Stimulated activated CD4-positive, alpha-beta T cell treated with anti-CD3 and anti-CD28 coated beads, Interleukin-4, amount 100 ng/mL, for 48 hours (primary cell): ENCODE results near the gene IL17RD.

Source experiments
- DNase-seq, 2 donors: peaks; one replicate each; pipeline ENCODE4 v3.0.0-alpha.2; 2020; ENCODE audit warnings: low read depth in 2 of 2

IL17RD gene

DNA sequence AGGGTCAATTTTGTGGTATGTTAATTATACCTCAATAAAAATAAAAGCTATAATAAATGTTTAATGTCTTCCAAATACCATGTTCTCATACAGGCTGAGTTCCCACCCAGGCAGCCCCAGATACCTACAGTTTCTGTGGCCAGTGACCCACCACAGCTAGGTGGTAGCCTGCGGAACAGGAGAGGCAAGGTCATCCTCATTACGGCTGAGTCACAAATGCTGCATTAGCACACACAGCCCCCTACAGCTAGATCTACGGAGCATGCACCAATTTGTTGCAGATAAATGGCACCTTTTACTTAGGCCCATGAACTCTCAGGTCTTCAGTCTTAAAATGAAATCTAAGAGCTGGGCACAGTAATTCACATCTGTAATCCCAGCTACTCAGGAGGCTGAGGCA, 99.6 kb downstream of the IL17RD start:
- DNase-seq: no peak

- no peak for DNase-seq
These were observed 100.6 kb downstream of the IL17RD start for GRCh38 chr3:57064572-57064971.

GRCh38 chr3:57064001-57064400, 101.2 kb downstream of the IL17RD start:
- no peak for DNase-seq

DNA sequence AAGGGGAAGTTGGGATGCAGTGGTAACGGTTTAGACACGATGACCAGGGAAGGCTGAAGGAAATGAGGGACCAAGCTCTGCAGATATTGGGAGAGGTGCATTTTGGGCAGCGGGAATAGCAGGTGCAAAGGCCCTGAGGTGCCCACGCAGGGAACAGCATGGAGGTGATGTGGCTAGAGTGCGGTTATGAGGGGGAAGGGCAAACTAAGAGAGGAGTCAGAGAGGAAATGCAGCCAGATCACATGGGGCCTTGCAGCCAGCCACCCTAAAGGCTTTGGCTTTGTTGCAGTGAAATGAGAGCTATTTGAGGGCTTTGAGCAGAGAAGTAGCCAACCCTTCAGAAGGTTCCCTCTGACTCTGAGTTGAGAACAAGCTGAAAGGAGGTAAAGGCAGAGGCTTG, 102.1 kb downstream of the IL17RD start:
- no peak for DNase-seq

- DNase-seq: no peak
These were observed 103.0 kb downstream of the IL17RD start for GRCh38 chr3:57062101-57062631.

DNA sequence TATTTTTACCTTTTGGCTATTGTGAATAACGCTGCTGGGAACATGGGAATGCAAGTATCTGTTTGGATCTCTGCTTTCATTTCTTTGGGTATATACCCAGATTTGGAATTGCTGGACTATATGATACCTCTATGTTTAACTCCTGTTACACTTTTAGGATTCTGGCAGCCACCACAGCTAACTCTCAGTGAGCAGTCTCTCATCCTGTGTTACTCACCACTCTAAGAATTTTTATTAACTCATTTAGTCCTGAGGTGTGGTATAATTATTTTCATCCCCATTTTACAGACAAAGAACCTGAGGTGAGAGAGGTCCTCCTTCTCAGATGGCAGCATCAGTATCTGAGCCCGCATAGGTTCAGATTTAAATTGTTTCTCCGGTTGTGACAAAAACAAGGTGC, 103.6 kb downstream of the IL17RD start:
- DNase-seq: no peak

- DNase-seq: no peak
These were observed 104.9 kb downstream of the IL17RD start, which contains the start of gene SPATA12 for GRCh38 chr3:57060089-57060821. Gene SPATA12 (plus strand): TSS chr3:57060664. CDS start chr3:57073695, 13,031 bp downstream.

DNA sequence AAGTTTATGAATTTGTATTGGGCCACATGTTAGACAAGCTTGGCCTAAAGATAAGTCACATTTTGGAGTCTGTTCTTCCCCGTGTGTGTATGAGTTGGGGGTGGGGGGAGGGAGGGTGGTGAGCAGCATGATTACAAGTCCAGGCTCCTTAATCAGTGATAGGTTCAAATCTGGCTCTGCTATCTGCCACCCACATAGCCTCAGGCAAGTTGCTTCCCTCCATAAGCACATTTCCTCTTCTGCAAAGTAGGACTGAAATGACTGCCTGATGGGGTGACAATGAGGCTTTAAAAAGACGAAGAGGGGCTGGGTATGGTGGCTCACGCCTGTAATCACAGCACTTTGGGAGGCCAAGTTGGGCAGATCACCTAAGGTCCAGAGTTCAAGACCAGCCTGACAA, 105.7 kb downstream of the IL17RD start:
- DNase-seq: no peak

DNA sequence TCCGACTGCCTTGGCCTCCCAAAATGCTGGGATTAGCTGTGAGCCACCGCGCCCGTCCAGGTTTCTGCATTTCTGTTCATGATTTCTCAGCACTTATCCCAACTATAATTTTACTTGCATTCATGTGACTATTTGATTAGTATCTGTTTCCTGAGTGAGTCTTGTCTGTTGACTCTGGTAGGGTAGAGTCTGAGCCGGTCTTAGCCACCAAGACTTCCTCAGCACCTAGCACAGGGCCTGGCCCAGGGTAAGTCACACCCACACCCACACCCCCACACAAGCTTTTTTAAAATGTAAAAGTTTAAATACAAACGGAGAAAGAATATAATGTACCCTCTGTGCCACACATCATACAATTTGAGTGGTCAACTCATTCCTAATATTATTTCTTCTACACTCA, 107.8 kb downstream of the IL17RD start:
- DNase-seq: no peak

DNA sequence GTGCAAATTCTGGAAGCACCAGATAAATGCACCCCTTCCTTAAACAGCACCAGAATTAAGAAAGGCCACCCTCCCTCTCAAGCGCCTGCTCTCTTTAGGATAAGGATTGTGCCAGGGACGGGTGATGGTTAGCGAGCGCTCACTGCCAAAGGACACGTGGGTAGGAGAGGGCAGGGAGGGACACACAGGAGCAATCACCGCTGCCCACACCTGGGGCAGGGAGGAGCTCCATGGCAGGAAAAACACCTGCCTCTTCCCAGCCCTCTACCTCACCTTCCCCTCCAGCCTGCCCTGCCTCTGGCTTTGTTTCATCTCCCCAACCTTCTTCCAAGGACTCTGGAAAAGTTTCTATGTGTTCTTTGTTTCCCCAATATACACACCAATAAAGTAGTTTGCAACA, 112.0 kb downstream of the IL17RD start:
- no peak for DNase-seq

GRCh38 chr3:57052662-57053061, 112.5 kb downstream of the IL17RD start:
- no peak for DNase-seq

DNA sequence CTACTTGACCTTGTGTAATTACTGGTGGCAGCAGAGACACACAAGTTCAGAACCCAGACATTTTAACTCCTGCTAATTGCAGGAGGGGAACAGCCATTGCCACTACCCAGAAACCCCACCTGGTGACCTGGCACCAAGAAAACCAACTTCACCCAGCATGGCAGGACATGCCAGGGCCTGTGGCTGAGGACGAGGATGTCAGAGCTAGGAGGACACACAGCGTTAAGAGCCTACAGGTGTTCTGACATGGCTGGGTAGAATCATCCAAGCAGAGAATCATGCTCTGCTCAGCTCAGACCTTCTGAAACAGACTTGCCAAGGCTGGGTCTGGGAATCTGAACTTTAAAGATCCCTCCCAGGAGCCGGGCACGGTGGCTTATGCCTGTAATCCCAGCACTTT, 116.4 kb downstream of the IL17RD start:
- no peak for DNase-seq

DNA sequence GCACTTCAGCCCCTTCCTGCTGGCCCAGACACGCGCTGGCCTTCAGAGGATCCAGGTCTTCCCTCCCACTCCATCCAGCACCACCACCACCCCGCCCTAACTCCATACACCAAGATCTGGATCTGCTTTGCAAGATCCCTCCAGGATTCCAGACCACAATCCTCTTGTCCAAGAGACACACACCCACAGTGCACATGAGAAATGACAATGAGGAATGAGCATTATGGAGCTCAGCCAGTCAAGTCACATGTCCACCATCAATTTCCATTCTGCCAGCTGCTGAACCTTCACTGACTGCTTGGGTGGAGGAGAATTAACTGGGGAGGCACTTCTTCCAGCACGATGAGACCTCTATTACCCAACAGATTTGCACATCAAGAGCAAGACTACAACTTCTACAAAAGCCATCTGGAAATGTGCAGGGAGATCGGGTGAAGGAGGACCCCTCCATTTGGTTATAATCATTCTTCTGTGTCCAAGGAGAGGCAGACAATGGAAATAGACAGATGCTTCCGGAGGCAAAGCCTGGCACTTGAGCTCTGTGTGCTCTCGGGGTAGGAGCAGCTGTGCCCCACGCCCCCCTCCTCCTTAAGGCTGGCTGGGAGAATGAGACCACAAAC, 117.0 kb downstream of the IL17RD start:
- DNase-seq: no peak

- no peak for DNase-seq
These were observed 118.9 kb downstream of the IL17RD start for GRCh38 chr3:57046101-57046765.

- DNase-seq: no peak
These were observed 121.6 kb downstream of the IL17RD start for GRCh38 chr3:57043518-57043917.

- DNase-seq: no peak
These were observed 123.5 kb downstream of the IL17RD start for GRCh38 chr3:57041674-57042073.
